ENCODE measurements around the gene OSBPL7.

- TF ChIP-seq CREB1 (IDR thresholded peaks at IDR 0.05; ENCODE audit: low read depth) = no peak
- TF ChIP-seq CEBPB (IDR thresholded peaks at IDR 0.05) = no peak
- no peak for TF ChIP-seq FOXM1 (IDR thresholded peaks at IDR 0.05; ENCODE audit: borderline replicate concordance, low read depth)
- no peak for TF ChIP-seq TAF1 (IDR thresholded peaks at IDR 0.05; ENCODE audit: low read depth)
- no peak for TF ChIP-seq RAD21 (IDR thresholded peaks at IDR 0.05; ENCODE audit: low read depth)
These were observed 46.5 kb downstream of the OSBPL7 start for GRCh38 chr17:47774987-47775580.

Data from Ishikawa (cell line).